ENCODE measurements around the gene ZNF581. TPM values are rescaled to one million over a fixed set of nuclear protein-coding genes. Genes with fewer than 3 reads are reported as not detected.

Gene ZNF581
- total RNA-seq, 1 donor from 2014 or later, result 12.4 TPM

Other genes with a start within 250 kb of the ZNF581 start
- 25.4 TPM for gene UBE2S, start 235.9 kb upstream of the ZNF581 start, total RNA-seq
- gene SHISA7, start 200.3 kb upstream of the ZNF581 start, total RNA-seq, result 0.10 TPM
- 23.0 TPM for gene ISOC2, start 182.0 kb upstream of the ZNF581 start, total RNA-seq
- not detected for gene C19orf85, start 178.9 kb upstream of the ZNF581 start, total RNA-seq
- 1.1 TPM for gene ZNF628, start 167.0 kb upstream of the ZNF581 start, total RNA-seq
- gene NAT14, start 158.5 kb upstream of the ZNF581 start, total RNA-seq, result 6.1 TPM
- 16.5 TPM for gene SSC5D, start 155.2 kb upstream of the ZNF581 start, total RNA-seq
- gene SBK2, start 106.5 kb upstream of the ZNF581 start, total RNA-seq, result not detected
- not detected for gene SBK3, start 98.1 kb upstream of the ZNF581 start, total RNA-seq
- 2.2 TPM for gene ZNF579, start 62.8 kb upstream of the ZNF581 start, total RNA-seq
- 3.2 TPM for gene FIZ1, start 44.1 kb upstream of the ZNF581 start, total RNA-seq
- gene ZNF524, start 43.4 kb upstream of the ZNF581 start, total RNA-seq, result 6.4 TPM
- 2.1 TPM for gene ZNF865, start 38.0 kb upstream of the ZNF581 start, total RNA-seq
- 3.2 TPM for gene ZNF784, start 19.1 kb upstream of the ZNF581 start, total RNA-seq
- 4.0 TPM for gene ZNF580, start 2.6 kb upstream of the ZNF581 start, total RNA-seq
- gene CCDC106, start 4.6 kb downstream of the ZNF581 start, total RNA-seq, result 4.2 TPM
- 64.1 TPM for gene U2AF2, start 11.4 kb downstream of the ZNF581 start, total RNA-seq
- gene EPN1, start 31.6 kb downstream of the ZNF581 start, total RNA-seq, result 20.8 TPM
- not detected for gene NLRP9, start 94.8 kb downstream of the ZNF581 start, total RNA-seq
- gene RFPL4A, start 115.4 kb downstream of the ZNF581 start, total RNA-seq, result not detected
- not detected for gene RFPL4AL1, start 125.5 kb downstream of the ZNF581 start, total RNA-seq
- not detected for gene NLRP11, start 188.3 kb downstream of the ZNF581 start, total RNA-seq
- not detected for gene NLRP4, start 192.9 kb downstream of the ZNF581 start, total RNA-seq